SK-N-MC (cell line): ENCODE measurements around the gene GAN.

Source experiments
- EZH2 ChIP-seq: fragments of 200-600 bp; sonication (generic); IDR thresholded peaks from one replicate; pipeline ENCODE4 v1.6.1; 2017; ENCODE audit warnings: antibody characterized with exemption
- FOXP2 ChIP-seq: optimal IDR thresholded peaks from 2 replicates; pipeline ENCODE3; 2011; ENCODE audit warnings: mild to moderate bottlenecking, moderate library complexity; ENCODE audit not compliant: insufficient read depth; ENCODE audit errors: extremely low read length, control extremely low read depth
- POLR2AphosphoS5 ChIP-seq: IDR thresholded peaks from 2 replicates; pipeline ENCODE4 v1.6.1; 2012; ENCODE audit warnings: mild to moderate bottlenecking, low read depth, low read length, borderline replicate concordance

DNA sequence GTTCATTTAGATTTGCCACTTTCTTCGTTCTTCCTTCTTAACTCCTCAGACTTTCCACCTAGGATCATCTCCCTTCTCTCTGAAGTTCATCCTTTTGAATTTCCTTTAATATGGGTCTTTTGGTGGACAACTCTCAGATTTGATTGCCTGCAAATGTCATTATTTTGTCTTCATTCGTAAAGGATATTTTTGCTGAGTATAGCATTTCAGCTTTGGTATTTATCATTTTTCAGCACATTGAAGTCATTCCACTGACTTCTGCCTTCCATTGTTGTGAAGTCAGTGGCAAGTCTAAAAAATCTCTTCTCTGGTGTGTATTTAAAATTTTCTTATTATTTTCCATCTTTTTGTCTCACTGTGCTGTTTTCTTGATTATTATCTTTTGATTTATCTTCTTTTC lies 45.4 kb downstream of the GAN start:
- no peak for TF ChIP-seq FOXP2
- TF ChIP-seq EZH2: no peak
- TF ChIP-seq POLR2AphosphoS5: no peak
